Epithelial cell of esophagus (primary cell): ENCODE results near the gene MICU2.
A peak's percentile ranks its signal among the peaks of the same experiment; 100 is the strongest.

ENCODE experiments used
- DNase-seq: peaks from one replicate; pipeline ENCODE4 v3.0.0; 2010; ENCODE audit warnings: low read depth
- H3K4me3 ChIP-seq: 2 replicates; pipeline ENCODE4 v1.5.1; 2011; ENCODE audit warnings: mild to moderate bottlenecking, low read length, control low read depth
- TF ChIP-seq, protein P1 (sequence below): IDR thresholded peaks from 2 replicates; pipeline ENCODE4 v1.5.1; 2011; ENCODE audit warnings: low read depth, mild to moderate bottlenecking, low read length, control low read depth, inconsistent platforms; ENCODE audit not compliant: insufficient read depth; ENCODE audit errors: missing control alignments

The MICU2 gene

DNA sequence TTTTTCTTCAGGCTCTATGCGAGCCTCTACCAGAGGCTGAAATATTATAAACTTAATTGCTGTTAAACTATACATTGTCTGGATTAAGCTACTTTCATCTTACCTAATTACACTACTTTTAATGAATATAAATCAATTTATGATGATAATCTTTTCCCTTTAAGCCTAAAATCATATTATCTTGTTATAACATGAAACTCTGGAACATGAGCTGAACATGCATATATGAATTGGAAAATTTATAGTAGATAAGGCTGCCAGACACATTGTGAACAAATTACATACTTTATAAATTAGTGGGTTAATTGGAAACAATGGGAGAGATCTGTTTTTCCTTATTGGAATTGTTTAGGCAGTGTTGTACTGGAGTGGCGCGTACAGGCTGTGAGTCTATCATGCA, 99.6 kb downstream of the MICU2 start:
- TF ChIP-seq, protein P1, sequence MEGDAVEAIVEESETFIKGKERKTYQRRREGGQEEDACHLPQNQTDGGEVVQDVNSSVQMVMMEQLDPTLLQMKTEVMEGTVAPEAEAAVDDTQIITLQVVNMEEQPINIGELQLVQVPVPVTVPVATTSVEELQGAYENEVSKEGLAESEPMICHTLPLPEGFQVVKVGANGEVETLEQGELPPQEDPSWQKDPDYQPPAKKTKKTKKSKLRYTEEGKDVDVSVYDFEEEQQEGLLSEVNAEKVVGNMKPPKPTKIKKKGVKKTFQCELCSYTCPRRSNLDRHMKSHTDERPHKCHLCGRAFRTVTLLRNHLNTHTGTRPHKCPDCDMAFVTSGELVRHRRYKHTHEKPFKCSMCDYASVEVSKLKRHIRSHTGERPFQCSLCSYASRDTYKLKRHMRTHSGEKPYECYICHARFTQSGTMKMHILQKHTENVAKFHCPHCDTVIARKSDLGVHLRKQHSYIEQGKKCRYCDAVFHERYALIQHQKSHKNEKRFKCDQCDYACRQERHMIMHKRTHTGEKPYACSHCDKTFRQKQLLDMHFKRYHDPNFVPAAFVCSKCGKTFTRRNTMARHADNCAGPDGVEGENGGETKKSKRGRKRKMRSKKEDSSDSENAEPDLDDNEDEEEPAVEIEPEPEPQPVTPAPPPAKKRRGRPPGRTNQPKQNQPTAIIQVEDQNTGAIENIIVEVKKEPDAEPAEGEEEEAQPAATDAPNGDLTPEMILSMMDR: no peak
- H3K4me3 ChIP-seq: no peak overlapping the region
- DNase-seq: no peak

DNA sequence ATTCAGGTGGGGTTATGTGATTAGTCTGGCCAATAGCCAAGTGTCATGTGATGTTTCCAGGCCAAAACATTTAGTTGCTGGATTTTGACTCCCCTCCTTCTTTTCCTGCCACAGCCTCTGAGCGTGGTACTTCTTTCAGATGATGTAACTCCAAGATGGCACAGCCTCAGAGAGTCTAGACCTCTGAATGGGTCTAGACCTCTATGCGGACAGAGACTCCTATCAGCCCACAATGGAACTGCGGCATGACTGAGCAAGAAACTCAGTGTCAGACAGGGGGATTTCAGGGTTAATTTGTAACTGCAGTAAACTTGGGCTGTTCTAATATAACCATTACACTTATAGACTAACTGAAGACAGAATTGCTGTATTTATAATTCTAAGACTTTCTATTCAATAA, 102.3 kb downstream of the MICU2 start:
- no peak overlapping the region for H3K4me3 ChIP-seq
- TF ChIP-seq, protein P1: peak; percentile 4
- DNase-seq: no peak

DNA sequence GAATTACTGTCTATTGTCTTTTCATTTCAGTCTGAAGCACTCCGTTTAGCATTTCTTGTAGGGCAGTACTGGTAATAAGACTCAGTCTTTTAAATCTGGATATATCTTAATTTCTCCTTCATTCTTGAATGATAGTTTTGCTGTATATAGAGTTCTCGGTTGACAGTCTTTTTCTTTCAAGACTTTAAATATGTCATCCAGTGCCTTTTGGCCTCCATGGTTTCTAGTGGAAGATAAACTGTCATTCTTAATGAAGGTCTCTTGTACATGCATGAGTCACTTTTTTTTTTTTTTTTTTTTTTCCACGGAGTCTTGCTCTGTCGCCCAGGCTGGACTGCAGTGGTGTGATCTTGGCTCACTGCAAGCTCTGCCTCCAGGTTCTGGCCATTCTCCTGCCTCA, 117.6 kb downstream of the MICU2 start:
- no peak overlapping the region for H3K4me3 ChIP-seq
- TF ChIP-seq, protein P1: no peak
- DNase-seq: no peak

DNA sequence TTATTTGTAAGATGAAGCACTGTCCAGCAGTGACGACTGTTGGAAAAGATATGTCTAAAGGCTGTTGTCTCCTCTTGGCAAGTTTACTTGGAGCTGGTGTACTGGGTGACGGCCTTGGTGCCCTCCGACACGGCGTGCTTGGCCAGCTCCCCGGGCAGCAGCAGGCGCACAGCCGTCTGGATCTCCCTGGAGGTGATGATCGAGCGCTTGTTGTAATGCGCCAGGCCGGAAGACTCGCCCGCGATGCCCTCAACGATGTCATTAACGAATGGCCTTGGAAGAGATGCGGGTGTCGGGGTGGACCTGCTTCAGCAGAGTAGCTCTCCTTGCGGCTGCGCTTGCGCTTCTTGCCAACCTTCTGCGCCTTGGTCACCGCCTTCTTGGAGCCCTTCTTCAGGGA, 120.2 kb downstream of the MICU2 start:
- no peak overlapping the region for H3K4me3 ChIP-seq
- TF ChIP-seq, protein P1: no peak
- no peak for DNase-seq

DNA sequence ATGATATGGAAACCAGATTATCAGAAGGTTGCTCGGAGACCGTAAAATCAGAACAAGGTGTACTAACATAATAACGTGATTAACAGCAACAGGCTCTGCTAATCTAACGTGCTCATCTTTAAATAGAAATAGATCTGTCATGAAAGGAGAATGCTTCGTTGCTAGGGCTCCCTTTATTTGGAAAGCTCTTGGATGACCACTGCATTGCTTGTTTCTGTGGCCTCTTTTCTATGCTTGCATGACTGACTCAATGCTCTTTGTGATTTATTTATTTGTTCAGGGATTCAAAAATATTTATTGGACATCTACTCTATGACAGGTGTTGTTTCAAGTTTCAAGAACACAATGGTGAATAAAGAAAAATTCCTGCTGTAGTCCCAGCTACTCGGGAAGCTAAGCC, 122.6 kb downstream of the MICU2 start:
- H3K4me3 ChIP-seq: no peak overlapping the region
- TF ChIP-seq, protein P1: no peak
- no peak for DNase-seq

DNA sequence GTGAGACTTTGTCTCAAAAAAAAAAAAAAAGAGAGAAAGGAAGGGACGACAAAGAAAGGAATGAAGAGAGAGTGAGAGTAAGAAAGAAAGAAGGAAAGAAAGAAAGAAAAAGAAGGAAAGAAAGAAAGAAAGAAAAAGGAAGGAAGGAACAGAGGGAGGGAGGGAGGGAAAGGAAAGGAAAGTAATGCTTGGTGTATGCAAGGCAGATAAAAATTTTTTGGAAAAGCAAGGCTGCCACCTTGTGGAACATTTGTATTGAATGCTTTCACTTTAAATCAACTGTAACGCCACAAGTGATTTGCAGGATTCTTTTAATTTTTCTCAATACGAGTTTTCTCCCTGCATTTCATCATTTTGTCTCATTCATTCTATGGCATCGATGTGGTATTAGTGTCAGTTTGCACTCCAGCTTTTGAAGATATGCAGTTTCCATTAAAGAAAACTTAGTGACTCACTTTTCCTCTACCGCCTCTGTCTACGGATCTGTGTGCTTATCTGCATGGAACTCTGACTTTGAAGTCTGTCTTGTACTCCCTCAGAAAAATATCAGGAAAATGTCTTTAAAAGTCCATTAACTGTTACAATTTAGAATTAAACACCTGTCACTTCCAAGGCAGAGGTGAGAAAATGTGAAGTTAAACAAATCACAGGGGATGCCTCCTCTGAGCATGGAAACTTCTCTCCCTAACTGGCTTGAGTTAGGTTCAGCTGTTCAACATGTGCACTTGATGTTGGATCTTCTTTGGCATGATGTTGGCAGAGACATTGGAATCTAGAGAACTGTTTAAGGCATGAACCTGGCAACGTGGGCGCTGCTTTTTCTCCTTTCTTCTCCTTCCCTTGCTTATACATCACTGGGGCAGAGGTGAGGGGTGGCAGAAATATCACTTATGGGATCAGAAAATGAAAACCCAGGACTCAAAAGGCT, 124.8 kb downstream of the MICU2 start:
- peak overlapping the region; percentile 19 for H3K4me3 ChIP-seq
- peak; percentile 78 for DNase-seq
- TF ChIP-seq, protein P1: peak; percentile 50
